ENCODE data around the gene PRKCZ. TPM values are rescaled to one million over a fixed set of nuclear protein-coding genes. Genes with fewer than 3 reads are reported as not detected.

Gene PRKCZ
- total and polyA plus RNA-seq, 9 donors: 3.4 to 16.1 (median 5.8) TPM

GRCh38 chr1:2086446-2087078 lies 36.4 kb downstream of the PRKCZ start:
- H3K4me3 ChIP-seq: no peak overlapping the region
- no peaks in the 10 kb centered on the region for H3K27me3 ChIP-seq
- H3K36me3 ChIP-seq: no peaks in the 10 kb centered on the region
- no peaks in the 10 kb centered on the region for H3K4me1 ChIP-seq (ENCODE audit: insufficient read depth)
- H3K9me3 ChIP-seq: no peaks in the 10 kb centered on the region
- intact Hi-C loops (cut with DNase I): no loop called here
- H3K27ac ChIP-seq: no peak overlapping the region
- WGBS, 3 donors: 89 to 96% (median 92%) methylated on average over 26 of the region's 26 CpGs
- DNase-seq: no peak
- TF ChIP-seq EP300 (IDR thresholded peaks at IDR 0.05) (no peak), CTCF (IDR thresholded peaks at IDR 0.05) (no peak), POLR2A (IDR thresholded peaks at IDR 0.05) (no peak)

GRCh38 chr1:2087766-2088165 lies 37.6 kb downstream of the PRKCZ start:
- DNase-seq: no peak
- no peaks in the 10 kb centered on the region for H3K9me3 ChIP-seq
- WGBS, 3 donors: 58 to 67% (median 67%) methylated on average over 21 of the region's 21 CpGs
- no peak for TF ChIP-seq EP300 (IDR thresholded peaks at IDR 0.05)
- no peak for TF ChIP-seq CTCF (IDR thresholded peaks at IDR 0.05)
- no peak for TF ChIP-seq POLR2A (IDR thresholded peaks at IDR 0.05)
- H3K27ac ChIP-seq: no peak overlapping the region
- intact Hi-C loops (cut with DNase I): no loop called here
- no peaks in the 10 kb centered on the region for H3K27me3 ChIP-seq
- no peak overlapping the region for H3K4me3 ChIP-seq
- no peaks in the 10 kb centered on the region for H3K36me3 ChIP-seq
- H3K4me1 ChIP-seq (ENCODE audit: insufficient read depth): no peaks in the 10 kb centered on the region

DNA sequence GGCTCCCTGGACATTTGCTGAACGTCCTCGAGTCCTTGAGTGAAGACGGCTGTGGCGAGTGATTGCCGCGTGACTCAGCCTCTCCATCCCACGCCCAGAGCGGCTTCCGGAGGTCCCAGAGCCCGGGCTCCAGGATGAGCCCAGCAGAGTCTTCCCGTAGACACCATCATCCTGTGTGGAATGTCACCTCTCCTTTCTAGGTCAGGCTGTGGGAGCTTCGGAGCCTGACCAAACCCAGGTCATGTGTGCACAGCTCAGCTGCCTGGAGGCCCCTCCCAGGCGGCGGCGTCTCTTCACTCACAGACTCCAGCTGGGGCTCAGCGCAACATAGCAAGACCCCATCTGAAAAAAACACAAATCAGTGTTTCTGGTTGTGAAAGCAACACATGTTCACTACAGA lies 38.2 kb downstream of the PRKCZ start:
- Histone ChIP-seq H3K9me3 (no peaks in the 10 kb centered on the region), H3K4me3 (no peak overlapping the region), H3K27me3 (no peaks in the 10 kb centered on the region), H3K36me3 (no peaks in the 10 kb centered on the region), H3K4me1 (ENCODE audit: insufficient read depth) (no peaks in the 10 kb centered on the region), H3K27ac (no peak overlapping the region)
- intact Hi-C loops (cut with DNase I): no loop called here
- 19 to 35% (median 20%) methylated on average over 16 of the region's 16 CpGs for WGBS, 3 donors
- TF ChIP-seq POLR2A (IDR thresholded peaks at IDR 0.05): no peak
- TF ChIP-seq EP300 (IDR thresholded peaks at IDR 0.05): no peak
- DNase-seq: peak in 1 of 5 donors; percentile 25

- intact Hi-C loops (cut with DNase I): no loop called here
- 82 to 84% (median 84%) methylated on average over 17 of the region's 17 CpGs for WGBS, 3 donors
- Histone ChIP-seq H3K27ac (no peak overlapping the region), H3K4me3 (no peak overlapping the region), H3K4me1 (ENCODE audit: insufficient read depth) (no peaks in the 10 kb centered on the region), H3K36me3 (no peaks in the 10 kb centered on the region), H3K9me3 (no peaks in the 10 kb centered on the region), H3K27me3 (no peaks in the 10 kb centered on the region)
- TF ChIP-seq EP300 (IDR thresholded peaks at IDR 0.05) (no peak), POLR2A (IDR thresholded peaks at IDR 0.05) (no peak), CTCF (IDR thresholded peaks at IDR 0.05) (no peak)
- no peak for DNase-seq
These were observed 38.8 kb downstream of the PRKCZ start for GRCh38 chr1:2089051-2089450.

- Histone ChIP-seq H3K4me3 (no peak overlapping the region), H3K9me3 (no peaks in the 10 kb centered on the region), H3K27ac (no peak overlapping the region), H3K36me3 (no peaks in the 10 kb centered on the region), H3K27me3 (no peaks in the 10 kb centered on the region), H3K4me1 (ENCODE audit: insufficient read depth) (no peaks in the 10 kb centered on the region)
- TF ChIP-seq POLR2A (IDR thresholded peaks at IDR 0.05) (no peak), CTCF (IDR thresholded peaks at IDR 0.05) (no peak), EP300 (IDR thresholded peaks at IDR 0.05) (no peak)
- 82 to 93% (median 85%) methylated on average over 22 of the region's 22 CpGs for WGBS, 3 donors
- no peak for DNase-seq
- intact Hi-C loops (cut with DNase I): no loop called here
These were observed 40.1 kb downstream of the PRKCZ start for GRCh38 chr1:2090216-2090890.
